Astrocyte (in vitro differentiated cells and primary cell): ENCODE data around the gene UNC5CL. TPM values are rescaled to one million over a fixed set of nuclear protein-coding genes. Genes with fewer than 3 reads are reported as not detected.

ENCODE experiments used
- DNase-seq: peaks from one replicate; pipeline ENCODE4 v3.0.0-alpha.2; 2010; ENCODE audit warnings: low read depth
- FAIRE-seq: peaks from 2 replicates; lab custom pipeline; 2011; peaks lifted over from hg19 to GRCh38; lab: Jason Lieb, UNC
- H2AFZ ChIP-seq: 2 replicates; pipeline ENCODE4 v1.6.0; 2012; ENCODE audit warnings: low read depth, low read length, inconsistent platforms
- H3K27ac ChIP-seq: 2 replicates; pipeline ENCODE4 v1.5.1; 2011; ENCODE audit warnings: low read depth, low read length, inconsistent platforms
- H3K27me3 ChIP-seq: 2 replicates; pipeline ENCODE4 v1.6.0; 2011; ENCODE audit warnings: low read length, inconsistent platforms; ENCODE audit not compliant: insufficient read depth
- H3K36me3 ChIP-seq: 2 replicates; pipeline ENCODE4 v1.5.1; 2011; ENCODE audit warnings: low read length, inconsistent platforms; ENCODE audit not compliant: insufficient read depth
- H3K4me1 ChIP-seq: 2 replicates; pipeline ENCODE4 v1.5.1; 2011; ENCODE audit warnings: low read length, inconsistent platforms; ENCODE audit not compliant: insufficient read depth
- H3K4me2 ChIP-seq: 2 replicates; pipeline ENCODE4 v1.6.0; 2012; ENCODE audit warnings: low read length, inconsistent platforms
- H3K4me3 ChIP-seq: 2 replicates; pipeline ENCODE4 v1.5.1; 2011; ENCODE audit warnings: low read depth, mild to moderate bottlenecking, low read length, inconsistent platforms; ENCODE audit not compliant: insufficient read depth
- H3K79me2 ChIP-seq: 2 replicates; pipeline ENCODE4 v1.6.0; 2012; ENCODE audit warnings: mild to moderate bottlenecking, low read length, inconsistent platforms; ENCODE audit not compliant: insufficient read depth
- H3K9ac ChIP-seq: 2 replicates; pipeline ENCODE4 v1.6.0; 2012; ENCODE audit warnings: mild to moderate bottlenecking, low read length, inconsistent platforms
- H3K9me3 ChIP-seq: 2 replicates; pipeline ENCODE4 v1.5.1; 2012; ENCODE audit warnings: low read depth, mild to moderate bottlenecking, low read length, inconsistent platforms; ENCODE audit not compliant: insufficient read depth
- H4K20me1 ChIP-seq: 2 replicates; pipeline ENCODE4 v1.6.0; 2012; ENCODE audit warnings: low read length, inconsistent platforms; ENCODE audit not compliant: insufficient read depth
- H3K27ac Mint-ChIP-seq: one replicate; pipeline ENCODE4 v1.8.0; 2021; ENCODE audit warnings: mild to moderate bottlenecking, mixed read lengths; ENCODE audit not compliant: unreplicated experiment
- H3K27me3 Mint-ChIP-seq: one replicate; pipeline ENCODE4 v1.8.0; 2021; ENCODE audit warnings: low read depth, mixed read lengths; ENCODE audit not compliant: unreplicated experiment
- H3K36me3 Mint-ChIP-seq: one replicate; pipeline ENCODE4 v1.8.0; 2021; ENCODE audit warnings: low read depth, mixed read lengths; ENCODE audit not compliant: unreplicated experiment
- H3K4me1 Mint-ChIP-seq: one replicate; pipeline ENCODE4 v1.8.0; 2021; ENCODE audit warnings: low read depth, mixed read lengths; ENCODE audit not compliant: unreplicated experiment
- H3K4me3 Mint-ChIP-seq: one replicate; pipeline ENCODE4 v1.8.0; 2021; ENCODE audit warnings: mild to moderate bottlenecking, moderate library complexity, mixed read lengths; ENCODE audit not compliant: unreplicated experiment
- H3K9me3 Mint-ChIP-seq: one replicate; pipeline ENCODE4 v1.8.0; 2021; ENCODE audit warnings: mild to moderate bottlenecking, mixed read lengths; ENCODE audit not compliant: unreplicated experiment
- EZH2 ChIP-seq: IDR thresholded peaks from 2 replicates; pipeline ENCODE4 v1.6.1; 2012; ENCODE audit warnings: mild to moderate bottlenecking, low read length, inconsistent platforms; ENCODE audit not compliant: insufficient read depth
- total RNA-seq: library from RNA; stranded (reverse); gene quantifications from 2 replicates; pipeline ENCODE4 v1.2.1, GENCODE V29; 2021
- TF ChIP-seq, protein P1 (sequence below): IDR thresholded peaks from 2 replicates; pipeline ENCODE4 v1.5.1; 2011; ENCODE audit warnings: low read depth, mild to moderate bottlenecking, inconsistent platforms, low read length, moderate library complexity; ENCODE audit not compliant: insufficient read depth

The UNC5CL gene
- total RNA-seq, 1 donor from 2014 or later, result 0.27 TPM

DNA sequence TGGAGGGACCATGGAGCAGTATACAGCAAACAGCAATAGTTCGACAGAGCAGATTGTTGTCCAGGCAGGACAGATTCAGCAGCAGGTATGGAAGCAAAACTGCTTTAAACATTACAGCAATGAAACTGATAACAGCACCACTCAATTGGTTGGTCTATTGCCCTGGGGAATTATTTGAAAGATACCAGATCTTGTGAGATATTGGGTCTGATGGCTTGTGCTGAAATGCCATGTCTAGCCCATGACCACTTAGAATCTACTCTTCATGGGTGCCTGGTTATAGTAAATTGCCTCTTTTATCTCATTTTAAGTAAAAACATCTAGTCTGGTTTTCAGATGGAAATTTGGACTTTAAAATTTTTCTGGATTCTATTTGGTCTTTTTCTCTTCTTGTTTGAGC, 40.1 kb upstream of the UNC5CL start:
- no peaks in the 10 kb centered on the region for H3K27me3 ChIP-seq
- no peak overlapping the region for H3K9ac ChIP-seq
- no peak overlapping the region for H2AFZ ChIP-seq
- no peak overlapping the region for H3K4me3 ChIP-seq
- peaks cover 38% of the 10 kb centered on the region for H3K36me3 ChIP-seq
- peaks cover 11% of the 10 kb centered on the region for H3K36me3 Mint-ChIP-seq
- H3K27ac ChIP-seq, result no peak overlapping the region
- H3K27me3 Mint-ChIP-seq, result no peaks in the 10 kb centered on the region
- peaks cover 79% of the 10 kb centered on the region for H4K20me1 ChIP-seq
- peaks cover 7% of the 10 kb centered on the region for H3K4me1 ChIP-seq
- no peak overlapping the region for H3K27ac Mint-ChIP-seq
- H3K4me3 Mint-ChIP-seq, result no peak overlapping the region
- H3K4me2 ChIP-seq, result no peak overlapping the region
- no peaks in the 10 kb centered on the region for H3K9me3 Mint-ChIP-seq
- no peaks in the 10 kb centered on the region for H3K9me3 ChIP-seq
- H3K79me2 ChIP-seq, result peaks cover 91% of the 10 kb centered on the region
- DNase-seq, result no peak
- peaks cover 16% of the 10 kb centered on the region for H3K4me1 Mint-ChIP-seq
- FAIRE-seq, result no peak
- no peak for TF ChIP-seq EZH2
- TF ChIP-seq, protein P1, sequence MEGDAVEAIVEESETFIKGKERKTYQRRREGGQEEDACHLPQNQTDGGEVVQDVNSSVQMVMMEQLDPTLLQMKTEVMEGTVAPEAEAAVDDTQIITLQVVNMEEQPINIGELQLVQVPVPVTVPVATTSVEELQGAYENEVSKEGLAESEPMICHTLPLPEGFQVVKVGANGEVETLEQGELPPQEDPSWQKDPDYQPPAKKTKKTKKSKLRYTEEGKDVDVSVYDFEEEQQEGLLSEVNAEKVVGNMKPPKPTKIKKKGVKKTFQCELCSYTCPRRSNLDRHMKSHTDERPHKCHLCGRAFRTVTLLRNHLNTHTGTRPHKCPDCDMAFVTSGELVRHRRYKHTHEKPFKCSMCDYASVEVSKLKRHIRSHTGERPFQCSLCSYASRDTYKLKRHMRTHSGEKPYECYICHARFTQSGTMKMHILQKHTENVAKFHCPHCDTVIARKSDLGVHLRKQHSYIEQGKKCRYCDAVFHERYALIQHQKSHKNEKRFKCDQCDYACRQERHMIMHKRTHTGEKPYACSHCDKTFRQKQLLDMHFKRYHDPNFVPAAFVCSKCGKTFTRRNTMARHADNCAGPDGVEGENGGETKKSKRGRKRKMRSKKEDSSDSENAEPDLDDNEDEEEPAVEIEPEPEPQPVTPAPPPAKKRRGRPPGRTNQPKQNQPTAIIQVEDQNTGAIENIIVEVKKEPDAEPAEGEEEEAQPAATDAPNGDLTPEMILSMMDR, result no peak

DNA sequence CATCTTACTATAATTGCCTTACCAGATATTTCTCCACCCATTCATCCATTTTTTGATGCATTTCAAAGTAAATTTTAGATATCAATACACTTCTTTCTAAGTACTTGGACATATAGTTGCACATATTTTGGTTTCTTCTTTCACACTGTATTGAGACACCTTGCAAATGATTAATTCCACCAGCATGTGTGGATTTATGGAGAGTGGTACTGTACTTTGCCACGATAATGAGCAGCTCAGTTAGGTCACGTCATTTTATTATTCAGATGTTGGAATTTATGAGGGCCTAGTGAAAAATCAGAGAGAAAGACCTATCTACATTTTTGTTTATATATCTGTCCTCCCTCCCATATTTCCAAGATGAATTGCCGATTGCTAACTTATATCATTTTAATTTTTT, 39.1 kb upstream of the UNC5CL start:
- H3K4me3 Mint-ChIP-seq, result no peak overlapping the region
- H3K36me3 ChIP-seq, result peaks cover 29% of the 10 kb centered on the region
- H3K27me3 ChIP-seq, result no peaks in the 10 kb centered on the region
- FAIRE-seq (no peak), DNase-seq (no peak)
- H3K9me3 Mint-ChIP-seq, result no peaks in the 10 kb centered on the region
- no peak overlapping the region for H3K27ac ChIP-seq
- peaks cover 73% of the 10 kb centered on the region for H4K20me1 ChIP-seq
- H3K36me3 Mint-ChIP-seq, result peaks cover 5% of the 10 kb centered on the region
- no peaks in the 10 kb centered on the region for H3K9me3 ChIP-seq
- H3K4me2 ChIP-seq, result no peak overlapping the region
- H3K27me3 Mint-ChIP-seq, result no peaks in the 10 kb centered on the region
- no peak overlapping the region for H3K4me3 ChIP-seq
- TF ChIP-seq, protein P1, result no peak
- no peak for TF ChIP-seq EZH2
- peaks cover 16% of the 10 kb centered on the region for H3K4me1 Mint-ChIP-seq
- peaks cover 9% of the 10 kb centered on the region for H3K4me1 ChIP-seq
- H3K9ac ChIP-seq, result no peak overlapping the region
- no peak overlapping the region for H2AFZ ChIP-seq
- no peak overlapping the region for H3K27ac Mint-ChIP-seq
- H3K79me2 ChIP-seq, result peaks cover 91% of the 10 kb centered on the region

DNA sequence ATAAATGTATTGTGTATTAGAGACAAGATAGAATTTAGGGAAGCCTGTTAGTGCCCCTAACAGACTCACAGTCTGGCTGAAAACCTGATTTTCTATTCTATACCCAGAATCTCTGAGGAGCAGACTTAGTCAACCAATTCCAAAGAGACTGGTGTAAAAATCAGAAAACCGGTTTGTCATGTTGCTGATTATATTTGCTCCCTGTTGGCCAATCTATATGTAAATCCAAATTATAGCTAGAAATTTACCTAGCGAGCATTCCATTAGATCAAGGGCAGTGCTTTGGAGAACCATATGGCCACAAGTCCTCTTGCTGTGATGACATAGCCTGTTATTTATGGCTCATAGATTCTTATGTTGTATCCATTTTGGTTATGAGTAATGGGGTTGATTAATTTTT, 38.5 kb upstream of the UNC5CL start:
- Histone ChIP-seq H3K4me2 (no peak overlapping the region), H3K27me3 (no peaks in the 10 kb centered on the region), H3K4me3 (no peak overlapping the region), H4K20me1 (peaks cover 69% of the 10 kb centered on the region), H3K9ac (no peak overlapping the region), H3K4me1 (peaks cover 9% of the 10 kb centered on the region), H2AFZ (no peak overlapping the region), H3K36me3 (peaks cover 27% of the 10 kb centered on the region), H3K9me3 (no peaks in the 10 kb centered on the region), H3K79me2 (peaks cover 87% of the 10 kb centered on the region), H3K27ac (no peak overlapping the region)
- H3K4me1 Mint-ChIP-seq, result peaks cover 16% of the 10 kb centered on the region
- FAIRE-seq, result no peak
- H3K9me3 Mint-ChIP-seq, result no peaks in the 10 kb centered on the region
- H3K27ac Mint-ChIP-seq, result no peak overlapping the region
- no peak for TF ChIP-seq EZH2
- TF ChIP-seq, protein P1, result no peak
- peaks cover 5% of the 10 kb centered on the region for H3K36me3 Mint-ChIP-seq
- no peak overlapping the region for H3K4me3 Mint-ChIP-seq
- DNase-seq, result no peak
- H3K27me3 Mint-ChIP-seq, result no peaks in the 10 kb centered on the region
